GM12864 (cell line): Measurements from ENCODE around the gene NKD2.

ENCODE experiments used
- DNase-seq: peaks from one replicate; pipeline ENCODE4 v3.0.0-alpha.2; 2011; ENCODE audit warnings: low read depth
- H3K4me3 ChIP-seq: 2 replicates; pipeline ENCODE4 v1.5.1; 2011; ENCODE audit warnings: mild to moderate bottlenecking, low read depth, low read length, control low read depth
- CTCF ChIP-seq: IDR thresholded peaks from 2 replicates; pipeline ENCODE4 v1.5.1; 2011; ENCODE audit warnings: low read depth, mild to moderate bottlenecking, moderate library complexity, low read length, control low read depth, inconsistent platforms; ENCODE audit errors: missing control alignments

The NKD2 gene

GRCh38 chr5:1068895-1069719 lies 60.5 kb downstream of the NKD2 start:
- no peak for TF ChIP-seq CTCF
- no peak overlapping the region for H3K4me3 ChIP-seq
- no peak for DNase-seq

GRCh38 chr5:1069720-1070088 lies 61.1 kb downstream of the NKD2 start:
- H3K4me3 ChIP-seq, result no peak overlapping the region
- no peak for TF ChIP-seq CTCF
- DNase-seq, result no peak

- no peak overlapping the region for H3K4me3 ChIP-seq
- TF ChIP-seq CTCF, result no peak
- DNase-seq, result no peak
These were observed 64.9 kb downstream of the NKD2 start for GRCh38 chr5:1073239-1074102.

- H3K4me3 ChIP-seq, result no peak overlapping the region
- DNase-seq, result no peak
- no peak for TF ChIP-seq CTCF
These were observed 65.6 kb downstream of the NKD2 start for GRCh38 chr5:1074226-1074625.

GRCh38 chr5:1074816-1075554 lies 66.4 kb downstream of the NKD2 start:
- no peak overlapping the region for H3K4me3 ChIP-seq
- TF ChIP-seq CTCF, result no peak
- DNase-seq, result no peak

GRCh38 chr5:1075555-1075881 lies 66.9 kb downstream of the NKD2 start:
- no peak for DNase-seq
- no peak for TF ChIP-seq CTCF
- H3K4me3 ChIP-seq, result no peak overlapping the region
